Left renal pelvis (tissue), 4 donors: ENCODE results near the gene MTLN. TPM values are rescaled to one million over a fixed set of nuclear protein-coding genes. Genes with fewer than 3 reads are reported as not detected.
"Not testable (repeated sequence)": the region's sequence is repeated elsewhere in the genome, so short reads cannot be mapped to it uniquely, and the experiment has no call there.

Experiments used
- DNase-seq, 4 donors: peaks; one replicate each; pipeline ENCODE4 v3.0.0-alpha.2; 2013; ENCODE audit warnings: low read depth in 4 of 4, low spot score in 3 of 4
- polyA plus RNA-seq, 4 donors: library from polyadenylated mRNA; unstranded; fragments of 120-200 nt; gene quantifications; one replicate each; pipeline ENCODE4 v1.2.1, GENCODE V29; 2013; ENCODE audit not compliant: insufficient read length in 4 of 4

Gene MTLN, protein sequence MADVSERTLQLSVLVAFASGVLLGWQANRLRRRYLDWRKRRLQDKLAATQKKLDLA
- 10 to 100 TPM; 10.4 to 23.5 (median 11.9) TPM for polyA plus RNA-seq

DNA sequence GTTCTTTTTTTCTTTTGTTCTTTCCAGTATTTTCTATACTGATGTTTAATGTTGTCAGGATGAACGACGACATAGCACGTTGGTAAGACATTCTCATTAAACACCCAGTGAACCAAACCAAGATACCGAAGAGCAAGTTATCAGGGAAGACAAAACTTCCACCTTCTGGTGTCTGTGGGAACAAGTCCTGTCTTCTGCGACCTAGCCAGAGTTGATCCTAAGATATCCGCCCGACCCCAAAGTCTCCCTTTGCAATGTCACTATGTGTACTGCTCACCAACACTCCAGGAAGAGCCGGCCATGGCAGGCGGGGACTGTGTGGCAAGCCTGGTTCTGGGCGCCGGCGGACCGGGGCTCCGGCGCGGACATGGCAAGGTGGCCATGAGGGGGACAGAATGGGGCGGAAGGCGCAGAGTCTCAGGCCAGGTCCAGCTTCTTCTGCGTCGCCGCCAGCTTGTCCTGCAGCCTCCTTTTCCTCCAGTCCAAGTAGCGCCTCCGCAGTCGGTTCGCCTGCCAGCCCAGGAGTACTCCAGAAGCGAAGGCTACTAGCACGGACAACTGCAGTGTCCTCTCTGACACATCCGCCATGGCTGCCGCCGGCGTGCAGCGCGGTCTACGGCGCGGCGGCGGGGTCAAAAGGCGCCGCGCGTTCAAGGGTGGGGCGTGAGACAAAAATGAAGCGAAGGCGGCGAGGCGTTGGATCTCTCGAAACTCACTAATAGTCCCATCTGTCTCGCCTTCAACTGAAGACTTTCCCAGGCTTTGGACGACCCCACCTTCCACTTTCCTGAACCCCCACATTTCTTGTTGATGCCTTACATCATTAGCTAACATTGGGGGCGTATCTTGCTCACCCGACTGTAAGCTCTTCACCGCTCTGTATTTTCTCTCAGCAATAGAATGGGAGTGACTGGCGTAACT lies at the start of gene MTLN:
MTLN (minus strand) TSS at position 610 of the 921 bp plus-strand sequence; CDS start at position 588, 22 bp downstream.
- peak; percentile 58 to 73 (median 67) for DNase-seq

DNA sequence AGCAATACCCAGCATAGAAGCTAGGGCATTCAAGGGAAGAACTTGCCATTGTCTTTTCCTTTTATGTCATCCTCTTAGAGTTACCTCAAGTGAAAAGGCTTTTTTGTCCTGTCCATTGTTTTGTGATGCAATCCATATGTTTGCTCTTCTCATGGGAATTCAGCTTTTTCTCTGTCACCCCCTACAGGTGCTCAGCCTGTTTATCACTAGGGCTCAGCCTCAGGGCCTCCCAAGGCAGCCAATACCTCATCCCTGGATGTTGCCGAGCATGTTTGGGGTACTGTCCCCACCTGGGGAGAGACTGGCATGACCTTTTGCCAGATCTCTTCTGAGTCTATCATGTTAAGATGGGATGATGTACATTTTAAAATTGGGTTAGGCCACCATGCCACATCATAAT lies 49.6 kb upstream of the MTLN start:
- not testable (repeated sequence) for DNase-seq

DNA sequence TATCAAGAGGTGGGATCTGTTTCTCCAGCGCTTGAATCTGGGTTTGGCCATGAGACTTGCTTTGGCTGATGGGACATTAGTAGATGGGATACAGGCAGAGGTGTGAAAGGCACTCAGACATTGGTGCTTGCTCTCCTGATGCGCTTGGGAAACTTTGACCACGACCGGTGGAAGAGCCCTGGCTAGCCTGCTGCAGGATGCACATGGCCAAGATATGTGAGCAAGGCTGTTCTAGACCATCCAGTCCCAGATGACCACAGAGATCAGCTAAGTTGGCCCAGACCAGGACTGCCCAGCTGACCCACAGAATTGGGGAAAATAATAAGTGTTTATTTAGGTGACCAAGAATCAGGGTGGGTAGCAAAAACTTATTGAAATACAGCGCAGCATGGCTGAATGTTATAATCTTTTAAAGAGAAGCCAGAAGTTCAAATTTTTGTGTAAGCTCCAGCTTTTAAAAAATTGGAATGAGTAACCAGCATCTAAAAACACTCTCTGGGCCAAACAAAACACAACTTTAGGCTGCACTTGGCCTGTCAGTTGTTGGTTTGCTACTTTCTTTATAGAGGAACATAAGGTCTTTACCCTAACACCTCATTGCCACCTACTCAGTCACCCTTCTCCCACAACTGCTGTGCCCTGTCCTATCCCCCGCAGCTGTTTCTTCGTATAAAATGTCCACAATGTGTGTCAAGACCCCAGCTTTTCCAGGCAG lies 35.9 kb upstream of the MTLN start:
- not testable (repeated sequence) for DNase-seq

DNA sequence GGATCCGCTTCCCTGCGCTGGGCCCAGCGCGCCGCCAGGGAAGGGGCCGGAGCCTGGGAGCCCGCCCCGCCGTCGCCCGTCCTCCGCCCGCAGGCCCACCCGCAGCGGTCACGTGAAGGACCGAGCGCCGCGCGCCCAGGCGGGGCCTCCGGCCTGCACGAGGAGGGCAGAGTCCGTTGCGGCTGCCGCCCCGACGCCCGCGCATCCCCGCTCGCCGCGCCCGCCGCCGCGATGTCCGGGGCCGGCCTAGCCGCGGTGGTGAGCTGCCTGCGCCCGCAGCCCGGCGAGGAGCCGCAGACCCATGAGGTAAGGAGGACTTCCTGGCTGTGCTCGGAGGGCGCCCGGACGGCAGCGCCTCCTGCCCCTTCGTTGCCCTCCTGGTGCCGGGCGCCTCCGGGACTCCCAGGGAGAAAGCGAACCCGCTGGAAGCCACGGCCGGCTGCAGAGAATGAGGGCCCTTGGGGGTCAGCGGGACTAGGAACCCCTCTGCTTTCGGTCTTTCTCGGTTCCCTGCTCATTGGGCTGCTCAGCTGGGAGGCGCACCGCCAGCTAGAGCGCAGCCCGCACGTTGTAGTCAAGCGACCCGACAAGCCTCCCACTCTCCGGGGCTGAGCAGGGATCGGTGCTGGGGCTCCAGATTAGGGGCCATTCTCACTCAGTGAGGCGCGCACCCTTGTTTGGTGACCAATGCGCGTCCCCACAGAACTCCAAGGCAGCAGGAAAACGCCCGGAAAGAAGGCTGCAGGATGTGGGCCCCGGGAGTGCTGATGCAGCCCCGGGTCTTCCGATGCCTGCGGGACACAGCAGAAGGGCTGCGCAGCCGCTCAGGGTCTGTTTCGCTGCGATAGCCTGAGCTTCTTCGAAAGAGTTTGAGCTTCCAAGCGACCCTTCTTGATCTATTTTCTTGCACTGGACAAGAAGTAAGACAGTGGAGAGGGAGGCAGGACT lies 33.4 kb upstream of the MTLN start:
- not testable (repeated sequence) for DNase-seq

DNA sequence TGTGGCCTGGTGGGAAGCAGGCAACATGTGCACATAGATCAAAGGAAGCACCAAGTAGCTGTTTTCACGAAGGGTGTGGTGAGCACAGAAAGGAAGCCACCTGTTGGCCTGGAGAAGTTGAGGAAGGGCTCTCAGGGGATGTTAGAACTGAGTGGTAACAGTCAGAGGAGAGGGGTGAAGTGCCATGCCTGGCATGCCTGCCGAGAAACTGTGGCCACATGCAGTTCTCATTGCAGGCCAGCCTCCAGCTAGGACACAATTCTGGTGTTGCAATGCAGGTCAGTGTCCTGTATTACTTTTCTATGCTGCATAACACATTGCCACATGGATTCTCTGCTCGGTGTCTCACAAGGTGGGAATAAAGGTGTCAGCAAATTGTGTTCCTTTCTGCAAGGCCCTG lies 30.9 kb upstream of the MTLN start:
- not testable (repeated sequence) for DNase-seq

DNA sequence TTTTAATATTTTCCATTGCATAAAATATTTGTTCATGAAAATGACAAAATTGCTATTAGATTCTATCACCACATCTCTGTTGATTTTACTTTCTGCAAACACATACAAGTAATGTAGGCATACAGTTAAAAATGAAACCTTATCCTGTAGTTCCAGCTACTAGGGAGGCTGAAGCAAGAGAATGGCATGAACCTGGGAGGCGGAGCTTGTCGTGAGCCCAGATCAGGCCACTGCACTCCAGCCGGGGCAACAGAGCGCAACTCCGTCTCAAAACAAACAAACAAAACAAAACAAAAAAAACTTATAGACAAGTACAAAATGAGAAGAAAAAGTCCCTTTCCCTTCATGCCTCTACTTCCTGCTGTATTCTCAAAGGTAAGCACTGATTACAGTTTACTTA lies 22.2 kb upstream of the MTLN start:
- DNase-seq, result not testable (repeated sequence)

DNA sequence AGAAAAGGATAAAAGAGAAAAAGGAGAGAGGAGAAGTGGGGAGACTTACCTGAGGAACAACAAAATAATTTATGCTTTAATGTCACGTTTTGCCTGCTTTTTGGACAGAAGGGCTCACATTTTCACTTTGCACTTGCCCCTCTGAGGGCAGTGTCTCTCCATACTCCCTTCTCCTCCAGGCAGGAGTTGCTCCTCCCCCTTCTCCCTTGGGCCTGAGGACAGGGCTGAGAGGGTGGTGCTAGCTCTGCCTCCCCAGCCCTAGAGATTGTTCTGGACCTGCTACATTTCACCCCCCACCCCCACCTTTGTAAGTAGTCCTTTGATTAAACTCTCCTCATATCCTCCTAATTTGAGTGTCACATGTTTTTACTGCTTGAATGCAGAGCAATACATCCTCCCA lies 17.5 kb upstream of the MTLN start:
- not testable (repeated sequence) for DNase-seq

DNA sequence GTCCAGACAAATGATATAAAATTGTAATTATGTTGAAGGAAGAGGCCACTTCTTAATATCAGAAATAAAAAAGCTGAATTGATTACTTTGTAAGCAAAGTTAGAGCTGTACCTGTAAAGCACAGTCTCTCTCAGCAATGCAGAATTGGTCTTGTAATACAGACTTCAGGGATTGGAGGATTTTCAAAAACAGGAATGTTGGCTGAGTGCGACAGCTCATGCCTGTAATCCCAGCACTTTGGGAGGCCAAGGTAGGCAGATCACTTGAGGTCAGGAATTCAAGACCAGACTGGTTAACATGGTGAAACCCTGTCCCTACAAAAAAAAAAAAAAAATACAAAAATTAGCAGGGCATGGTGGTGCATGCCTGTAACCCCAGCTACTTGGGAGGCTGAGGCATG lies 10.3 kb upstream of the MTLN start:
- DNase-seq, result not testable (repeated sequence)

DNA sequence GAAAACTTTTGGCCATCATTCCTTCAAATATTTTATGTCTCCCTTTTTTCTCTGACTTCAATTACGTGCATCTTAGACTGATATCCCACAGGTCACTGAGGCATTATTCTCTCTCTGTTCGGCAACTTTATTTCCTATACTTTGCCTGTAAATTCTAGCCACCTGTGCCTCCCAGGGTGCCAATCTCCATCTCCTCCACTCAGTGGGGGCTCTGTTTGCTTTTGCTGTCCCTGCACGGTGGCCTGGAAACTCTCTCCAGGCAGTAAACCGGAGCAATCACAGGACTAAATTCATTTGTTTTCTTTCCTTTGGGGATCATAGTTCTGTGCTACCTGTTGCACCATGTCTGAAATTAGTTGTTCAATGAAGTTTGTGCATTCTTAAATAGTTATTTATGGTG lies 9.6 kb upstream of the MTLN start:
- no peak for DNase-seq

DNA sequence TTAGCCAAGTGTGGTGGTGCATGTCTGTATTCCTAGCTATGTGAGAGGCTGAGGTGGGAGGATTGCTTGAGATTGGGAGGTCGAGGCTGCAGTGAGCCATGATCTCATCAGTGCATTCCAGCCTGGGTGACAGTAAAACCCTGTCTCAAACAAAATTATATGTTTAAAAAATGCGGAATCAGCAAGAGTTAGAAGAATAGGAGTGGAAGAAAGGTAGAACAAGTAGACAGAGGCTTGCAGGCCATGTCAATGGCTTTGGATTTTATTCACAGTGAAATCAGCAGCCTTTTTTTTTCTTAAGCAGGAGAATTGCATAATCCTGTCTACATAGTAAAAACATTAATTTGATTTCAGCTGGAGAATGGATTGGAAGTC lies 7.8 kb upstream of the MTLN start:
- DNase-seq, result no peak

DNA sequence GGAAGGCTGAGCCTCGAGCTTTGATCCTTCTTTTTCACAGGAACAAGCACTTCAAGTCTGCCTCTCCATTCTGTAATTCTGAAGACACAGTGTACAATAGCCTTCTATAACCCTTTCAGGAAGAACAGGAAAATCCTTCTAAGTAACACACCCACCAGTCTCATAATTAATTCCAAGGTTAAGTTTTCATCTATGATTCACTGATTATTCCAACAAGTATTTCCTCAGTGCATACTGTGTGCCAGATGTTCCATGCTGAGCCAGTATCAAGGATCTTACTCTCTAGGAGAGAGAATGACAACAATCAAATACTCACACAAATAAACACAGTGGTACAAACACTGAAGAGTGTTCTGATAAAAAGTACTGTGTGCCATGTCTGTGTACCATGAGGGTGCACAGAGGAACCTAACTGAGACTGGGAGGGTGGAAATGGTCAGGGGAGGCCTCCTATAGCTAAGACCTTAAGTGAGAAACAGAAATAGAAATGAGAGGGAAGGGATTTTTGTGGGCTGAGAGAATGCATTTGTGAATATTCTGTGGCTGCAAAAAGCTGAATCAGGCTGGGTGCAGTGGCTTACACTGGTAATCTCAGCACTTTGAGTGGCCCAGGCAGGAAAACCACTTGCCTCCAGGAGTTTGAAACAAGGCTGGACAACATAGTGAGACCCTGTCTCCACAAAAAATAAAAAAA lies 7.3 kb upstream of the MTLN start:
- DNase-seq, result no peak

DNA sequence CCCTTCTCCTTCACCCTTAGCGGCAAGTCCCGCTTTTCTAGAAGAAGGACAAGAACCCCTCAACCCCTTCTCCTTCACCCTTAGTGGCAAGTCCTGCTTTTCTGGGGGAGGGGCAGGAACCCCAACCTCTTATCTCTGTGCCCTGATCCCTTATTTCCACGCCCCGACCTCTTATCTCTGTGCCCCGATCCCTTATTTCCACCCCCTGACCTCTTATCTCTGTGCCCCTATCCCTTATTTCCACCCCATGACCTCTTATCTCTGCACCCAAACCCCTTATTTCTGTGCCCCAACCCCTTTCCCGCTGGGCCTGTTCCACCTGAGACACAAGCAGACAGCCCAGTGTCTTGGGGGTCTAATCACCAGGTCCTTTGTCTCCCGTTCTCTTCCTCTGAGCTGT lies 6.5 kb upstream of the MTLN start:
- not testable (repeated sequence) for DNase-seq

DNA sequence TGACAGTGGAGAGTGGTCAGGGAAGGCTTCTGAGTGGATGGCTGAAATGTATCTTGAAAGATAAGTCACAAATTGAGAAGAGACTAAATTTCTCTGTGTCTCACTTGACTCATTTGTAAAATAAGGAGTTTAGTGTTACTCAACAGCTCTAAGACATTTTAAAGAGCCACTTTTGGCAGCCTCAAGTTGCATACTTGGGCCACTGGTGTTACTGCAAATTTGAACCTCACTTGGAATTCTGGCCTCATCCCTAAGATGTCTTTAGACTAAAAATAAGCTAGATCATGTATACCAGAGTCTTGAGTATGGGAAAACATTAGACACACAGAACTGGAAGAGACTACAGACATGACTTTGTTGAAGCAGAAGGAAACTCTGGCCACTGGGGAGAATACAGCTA lies 4.5 kb upstream of the MTLN start:
- DNase-seq, result no peak

DNA sequence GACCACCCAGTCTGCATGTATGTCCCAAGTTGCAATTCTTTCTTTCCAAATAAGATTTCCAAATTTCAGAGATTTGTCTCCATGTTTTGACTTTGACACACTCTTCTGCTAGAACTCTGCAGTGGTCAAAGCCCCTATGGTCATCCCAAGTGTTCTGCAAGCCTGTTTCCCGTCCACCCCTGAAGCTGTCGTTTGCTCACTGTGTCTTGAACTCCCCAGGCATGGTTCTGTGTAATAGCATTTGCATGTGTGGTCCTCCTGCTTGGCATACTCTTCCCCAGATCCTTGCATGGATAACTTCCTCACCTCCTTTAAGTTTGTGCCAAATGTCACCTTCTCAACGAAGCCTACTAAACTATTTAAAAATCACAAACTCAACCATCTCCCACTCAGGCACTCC lies 3.9 kb upstream of the MTLN start:
- DNase-seq, result no peak

DNA sequence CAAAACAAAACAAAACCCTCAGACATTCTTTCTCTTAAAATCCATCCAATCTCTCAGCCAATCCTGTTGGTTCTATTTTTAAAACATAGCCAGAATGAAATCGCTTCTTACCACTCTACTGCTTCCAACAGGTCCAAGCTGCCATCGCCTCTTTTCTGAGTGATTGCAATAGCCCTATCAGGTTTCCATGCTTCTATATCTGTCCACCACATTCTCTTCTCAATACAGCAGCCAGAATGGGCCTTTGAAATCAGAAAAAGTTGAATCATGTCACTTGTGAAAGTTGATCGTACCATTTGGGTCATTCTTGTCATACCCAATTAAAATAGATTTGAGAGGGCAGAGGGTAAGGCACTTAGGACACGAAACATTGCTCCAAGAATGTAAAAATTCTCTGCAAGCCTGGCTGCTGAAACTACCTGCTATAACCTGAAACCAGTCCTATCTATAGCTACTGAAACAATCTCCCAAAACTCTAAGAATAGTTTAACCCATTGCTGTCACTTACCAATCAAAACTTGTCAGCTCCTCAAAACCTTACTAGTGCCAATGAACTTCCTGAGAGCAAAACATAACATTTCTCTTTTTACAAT lies 3.3 kb upstream of the MTLN start:
- no peak for DNase-seq

DNA sequence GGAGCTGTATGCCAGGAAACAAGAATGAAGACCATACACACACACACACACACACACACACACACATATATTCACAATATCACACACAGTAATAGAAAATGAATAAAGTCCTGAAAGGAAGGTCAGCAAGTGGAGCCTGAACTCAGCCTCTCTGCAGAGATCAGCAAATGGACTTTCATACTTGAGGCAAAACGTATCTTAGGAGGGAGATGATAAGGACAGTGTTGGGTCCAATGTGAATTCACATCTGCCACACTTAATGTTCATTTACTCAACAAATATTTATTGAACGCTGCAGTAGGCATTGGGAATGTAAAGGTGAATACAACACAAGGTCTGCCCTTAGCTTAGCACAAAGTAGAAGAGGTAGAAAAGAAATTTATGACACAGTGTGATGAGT lies 2.7 kb upstream of the MTLN start:
- DNase-seq, result no peak

DNA sequence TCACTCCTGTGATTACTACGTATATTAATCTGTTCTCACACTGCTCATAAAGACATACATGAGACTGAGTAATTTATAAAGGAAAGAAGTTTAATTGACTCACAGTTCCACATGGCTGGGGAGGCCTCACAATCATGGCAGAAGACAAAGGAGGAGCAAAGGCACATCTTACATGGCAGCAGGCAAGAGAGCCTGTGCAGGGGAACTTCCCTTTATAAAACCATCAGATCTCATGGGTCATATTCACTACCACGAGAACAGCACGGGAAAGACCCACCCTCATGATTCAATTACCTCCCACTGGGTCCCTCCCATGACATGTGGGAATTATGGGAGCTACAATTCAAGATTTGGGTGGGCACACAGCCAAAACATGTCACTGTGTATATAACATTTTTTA lies 1.2 kb upstream of the MTLN start:
- not testable (repeated sequence) for DNase-seq

DNA sequence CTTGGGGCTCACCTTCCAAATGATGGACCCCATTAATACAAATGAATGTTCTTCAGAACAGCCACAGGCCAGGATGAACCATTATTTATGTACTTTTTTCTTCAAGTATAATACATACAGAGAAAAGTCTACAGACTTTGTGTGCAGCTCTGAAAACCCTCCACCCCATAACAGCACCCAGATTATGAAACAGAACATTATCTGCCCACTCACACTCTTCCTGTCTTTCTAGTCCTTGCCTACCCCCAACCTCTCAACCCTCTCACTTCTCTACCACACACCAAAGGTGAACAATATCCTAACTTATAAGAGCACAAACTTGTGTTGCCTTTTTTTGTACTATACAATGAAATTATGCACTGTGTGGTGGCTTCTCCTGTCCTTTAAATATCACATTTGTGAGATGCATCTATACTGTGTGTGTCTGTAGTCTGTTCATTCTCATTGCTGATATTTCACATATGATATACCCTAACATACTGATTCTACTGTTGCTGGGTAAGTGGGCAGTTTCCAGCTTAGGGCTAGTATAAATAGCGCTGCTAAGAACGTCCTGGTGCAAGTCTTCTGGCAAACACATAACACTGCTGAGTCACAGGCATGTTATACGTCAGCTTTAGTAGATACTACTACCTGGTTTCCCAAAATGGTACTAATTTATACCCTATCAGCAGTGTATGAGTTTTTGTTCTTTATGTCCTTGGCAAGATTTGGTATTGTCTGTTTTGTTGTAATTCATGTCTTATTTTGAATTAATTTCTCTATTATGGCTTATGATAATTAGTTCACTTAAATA lies 6.5 kb downstream of the MTLN start:
- DNase-seq, result no peak
